WTC11 (cell line): ENCODE measurements around the gene INO80E. TPM values are rescaled to one million over a fixed set of nuclear protein-coding genes. Genes with fewer than 3 reads are reported as not detected.
"Not testable (repeated sequence)": the region's sequence is repeated elsewhere in the genome, so short reads cannot be mapped to it uniquely, and the experiment has no call there.

Experiments
- ATAC-seq: fragments of 200-7000 bp; cut with Tn5 transposase; 2 replicates; pipeline ENCODE4 v1.10.0; 2021; ENCODE audit warnings: mild to moderate bottlenecking, moderate library complexity
- CTCF ChIA-PET: fragments of 300-600 bp; sonication (Branson Sonifier 250); formaldehyde crosslinking; loops from one replicate; lab custom pipeline; 2021; ENCODE audit warnings: antibody characterized with exemption; lab: Charles Lee
- POLR2A ChIA-PET: fragments of 350-600 bp; sonication (Branson Sonifier 250); formaldehyde crosslinking; loops from one replicate; lab custom pipeline; 2021; ENCODE audit warnings: antibody characterized with exemption; lab: Charles Lee
- DNase-seq: peaks from one replicate; pipeline ENCODE4 v3.0.0; 2021; ENCODE audit warnings: low spot score
- H3K27ac Mint-ChIP-seq: 2 replicates; pipeline ENCODE4 v1.8.0; 2021; ENCODE audit warnings: mixed read lengths
- H3K27me3 Mint-ChIP-seq: 2 replicates; pipeline ENCODE4 v1.8.0; 2021; ENCODE audit warnings: low read depth, mild to moderate bottlenecking, moderate library complexity, mixed read lengths
- H3K36me3 Mint-ChIP-seq: 2 replicates; pipeline ENCODE4 v1.8.0; 2021; ENCODE audit warnings: mixed read lengths
- H3K4me1 Mint-ChIP-seq: 2 replicates; pipeline ENCODE4 v1.8.0; 2022; ENCODE audit warnings: mixed read lengths
- H3K4me3 Mint-ChIP-seq: 2 replicates; pipeline ENCODE4 v1.8.0; 2021; ENCODE audit warnings: mild to moderate bottlenecking, moderate library complexity, mixed read lengths
- H3K9me3 Mint-ChIP-seq: 2 replicates; pipeline ENCODE4 v1.8.0; 2021; ENCODE audit warnings: mixed read lengths
- ARID4B ChIP-seq: sonication (generic); formaldehyde crosslinking; IDR thresholded peaks from 2 replicates; pipeline ENCODE4 v1.8.0; 2023; ENCODE audit warnings: missing genetic modification reagents, mild to moderate bottlenecking, borderline replicate concordance
- ATF3 ChIP-seq: sonication (generic); formaldehyde crosslinking; conservative IDR thresholded peaks from 2 replicates; pipeline ENCODE4 v1.8.1; 2022; ENCODE audit warnings: mild to moderate bottlenecking, missing genetic modification reagents
- CREM ChIP-seq: sonication (generic); formaldehyde crosslinking; IDR thresholded peaks from 2 replicates; pipeline ENCODE4 v1.8.1; 2022; ENCODE audit warnings: mild to moderate bottlenecking, missing genetic modification reagents, moderate library complexity
- E2F5 ChIP-seq: sonication (generic); formaldehyde crosslinking; IDR thresholded peaks from 2 replicates; pipeline ENCODE4 v1.8.1; 2022; ENCODE audit warnings: mild to moderate bottlenecking, moderate library complexity, missing genetic modification reagents
- ELF4 ChIP-seq: sonication (generic); formaldehyde crosslinking; IDR thresholded peaks from 2 replicates; pipeline ENCODE4 v1.8.1; 2022; ENCODE audit warnings: low read depth, mild to moderate bottlenecking, moderate library complexity, missing genetic modification reagents
- GABPB1 ChIP-seq: sonication (generic); formaldehyde crosslinking; IDR thresholded peaks from 2 replicates; pipeline ENCODE4 v1.8.1; 2023; ENCODE audit warnings: mild to moderate bottlenecking, missing genetic modification reagents
- HMGXB4 ChIP-seq: sonication (generic); formaldehyde crosslinking; IDR thresholded peaks from 2 replicates; pipeline ENCODE4 v1.8.1; 2023; ENCODE audit warnings: mild to moderate bottlenecking, moderate library complexity, missing genetic modification reagents
- KAT7 ChIP-seq: sonication (generic); formaldehyde crosslinking; IDR thresholded peaks from 2 replicates; pipeline ENCODE4 v1.8.1; 2023; ENCODE audit warnings: missing genetic modification reagents, mild to moderate bottlenecking, borderline replicate concordance
- NR1H2 ChIP-seq: sonication (generic); formaldehyde crosslinking; IDR thresholded peaks from 2 replicates; pipeline ENCODE4 v1.9.0; 2021; ENCODE audit warnings: mild to moderate bottlenecking, moderate library complexity, missing genetic modification reagents
- PRRX2 ChIP-seq: fragments of 250-450 bp; sonication (Bioruptor Pico); IDR thresholded peaks from 2 replicates; pipeline ENCODE4 v1.8.0; 2021; ENCODE audit warnings: mild to moderate bottlenecking
- SMAD3 ChIP-seq: sonication (generic); formaldehyde crosslinking; IDR thresholded peaks from 2 replicates; pipeline ENCODE4 v1.8.0; 2022; ENCODE audit warnings: missing genetic modification reagents, mild to moderate bottlenecking, borderline replicate concordance
- SP1 ChIP-seq: sonication (generic); formaldehyde crosslinking; conservative IDR thresholded peaks from 2 replicates; pipeline ENCODE4 v1.8.1; 2022; ENCODE audit warnings: missing genetic modification reagents
- STAT6 ChIP-seq: sonication (generic); formaldehyde crosslinking; conservative IDR thresholded peaks from 2 replicates; pipeline ENCODE4 v1.8.1; 2023; ENCODE audit warnings: mild to moderate bottlenecking, low read depth, missing genetic modification reagents, moderate library complexity
- TEAD1 ChIP-seq: sonication (generic); formaldehyde crosslinking; IDR thresholded peaks from 2 replicates; pipeline ENCODE4 v1.8.0; 2022; ENCODE audit warnings: mild to moderate bottlenecking, missing genetic modification reagents
- ZNF232 ChIP-seq: sonication (generic); formaldehyde crosslinking; IDR thresholded peaks from 2 replicates; pipeline ENCODE4 v1.8.0; 2022; ENCODE audit warnings: mild to moderate bottlenecking, missing genetic modification reagents
- ZNF423 ChIP-seq: fragments of 250-450 bp; sonication (Bioruptor Pico); IDR thresholded peaks from 2 replicates; pipeline ENCODE4 v2.1.2; 2022; ENCODE audit warnings: mild to moderate bottlenecking, moderate library complexity
- total RNA-seq: library from RNA; stranded (reverse); gene quantifications from 3 replicates; pipeline ENCODE4 v1.2.3, GENCODE V29; 2021

INO80E gene
- total RNA-seq, 1 experiment from 2014 or later = 101 TPM

GRCh38 chr16:30033270-30033669 lies 37.2 kb downstream of the INO80E start:
- peaks cover 4% of the 10 kb centered on the region; the same call in 1 of the 2 replicates for H3K9me3 Mint-ChIP-seq
- CTCF ChIA-PET = interaction anchor here (0.7 to 3.6 kb wide), 12 partner anchors 10 to 248 kb away, joined by 3 to 37 read pairs (median 14); partner anchors contain the start of genes ALDOA, MVP and PAGR1
- peaks cover 59% of the 10 kb centered on the region for H3K27me3 Mint-ChIP-seq
- POLR2A ChIA-PET = no interaction called here
- no peak for TF ChIP-seq STAT6 (CRISPR knock-in tag)
- no peak for TF ChIP-seq KAT7 (CRISPR knock-in tag)
- TF ChIP-seq SP1 (CRISPR knock-in tag) = no peak
- no peak for TF ChIP-seq ARID4B (CRISPR knock-in tag)
- TF ChIP-seq NR1H2 (CRISPR knock-in tag) = no peak
- no peak for TF ChIP-seq HMGXB4
- no peak for TF ChIP-seq CREM
- no peak for TF ChIP-seq SMAD3 (CRISPR knock-in tag)
- TF ChIP-seq TEAD1 = no peak
- TF ChIP-seq ZNF232 = no peak
- TF ChIP-seq E2F5 = no peak
- no peak for TF ChIP-seq GABPB1 (CRISPR knock-in tag)
- no peak for TF ChIP-seq ELF4 (CRISPR knock-in tag)
- no peak for TF ChIP-seq ZNF423 (CRISPR knock-in tag)
- peaks cover 26% of the 10 kb centered on the region for H3K4me1 Mint-ChIP-seq
- ATAC-seq (no peak), DNase-seq (no peak)
- no peak overlapping the region for H3K4me3 Mint-ChIP-seq
- no peaks in the 10 kb centered on the region for H3K36me3 Mint-ChIP-seq
- H3K27ac Mint-ChIP-seq = no peak overlapping the region

- H3K36me3 Mint-ChIP-seq = no peaks in the 10 kb centered on the region
- DNase-seq (no peak), ATAC-seq (no peak)
- peaks cover 4% of the 10 kb centered on the region; the same call in 1 of the 2 replicates for H3K9me3 Mint-ChIP-seq
- H3K27me3 Mint-ChIP-seq = peaks cover 43% of the 10 kb centered on the region
- H3K4me1 Mint-ChIP-seq = no peaks in the 10 kb centered on the region
- ChIA-PET CTCF (interaction anchor here (1.1 kb wide), 1 partner anchor 15 kb away, joined by 6 read pairs; no protein-coding TSS in a partner anchor), POLR2A (no interaction called here)
- no peak overlapping the region for H3K27ac Mint-ChIP-seq
- H3K4me3 Mint-ChIP-seq = no peak overlapping the region
- TF ChIP-seq ATF3 (CRISPR knock-in tag) (no peak), PRRX2 (CRISPR knock-in tag) (no peak)
- TF ChIP-seq, all 79 proteins: peak for 0
Measured at GRCh38 chr16:30040221-30040620, 44.2 kb downstream of the INO80E start.

GRCh38 chr16:30040690-30041089 lies 44.6 kb downstream of the INO80E start:
- peaks cover 38% of the 10 kb centered on the region for H3K27me3 Mint-ChIP-seq
- H3K9me3 Mint-ChIP-seq, H3K4me3 Mint-ChIP-seq, ATAC-seq, H3K27ac Mint-ChIP-seq, H3K4me1 Mint-ChIP-seq, H3K36me3 Mint-ChIP-seq, DNase-seq, POLR2A ChIA-PET: not testable (repeated sequence)
- CTCF ChIA-PET = interaction anchor here (0.6 to 4.6 kb wide), 6 partner anchors 9 to 909 kb away, joined by 3 to 31 read pairs (median 4); partner anchors contain the start of genes TBX6 and TLCD3B
